GM23338 (cell line): ENCODE results near the gene KIF25.

ENCODE experiments used
- CTCF ChIP-seq, 2 experiments: fragments of 200-600 bp in 1 of 2; sonication (generic) in 1 of 2; conservative IDR thresholded peaks; 2 replicates each; pipeline versions ENCODE4 v1.5.1 to v1.6.1; 2016 to 2017; ENCODE audit warnings: antibody characterized with exemption in 2 of 2, low read depth in 2 of 2, mild to moderate bottlenecking in 2 of 2, moderate library complexity in 1 of 2
- EZH2 ChIP-seq: fragments of 200-600 bp; sonication (generic); IDR thresholded peaks from one replicate; pipeline ENCODE4 v1.8.0; 2017; ENCODE audit warnings: antibody characterized with exemption, mild to moderate bottlenecking, low read depth; ENCODE audit not compliant: unreplicated experiment
- TF ChIP-seq, protein P1 (sequence below): IDR thresholded peaks from one replicate; pipeline ENCODE4 v1.6.1; 2018; ENCODE audit warnings: antibody characterized with exemption; ENCODE audit not compliant: unreplicated experiment

DNA sequence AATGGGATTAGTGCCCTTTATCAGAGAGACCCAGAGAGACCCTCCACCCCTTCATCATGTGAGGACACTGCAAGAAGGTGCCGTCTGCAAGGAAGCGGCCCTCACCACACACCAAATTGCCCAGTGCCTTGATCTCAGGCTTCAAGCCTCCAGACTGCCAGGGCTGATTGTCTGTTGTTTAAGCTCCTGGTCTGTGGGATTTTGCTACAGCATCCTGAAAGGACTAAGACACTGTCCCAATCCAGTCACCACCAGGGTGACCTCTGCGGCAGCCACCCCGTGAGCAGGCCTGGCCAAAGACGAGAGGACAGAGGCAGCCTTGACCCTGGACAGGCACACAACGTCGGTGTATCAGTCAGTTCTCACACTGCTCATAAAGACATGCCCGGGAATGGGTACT lies 95.1 kb downstream of the KIF25 start:
- TF ChIP-seq EZH2 (no peak), CTCF (conservative IDR thresholded peaks at IDR 0.05; ENCODE audit: low read depth in 2 of 2) (no peak)
- TF ChIP-seq, protein P1, sequence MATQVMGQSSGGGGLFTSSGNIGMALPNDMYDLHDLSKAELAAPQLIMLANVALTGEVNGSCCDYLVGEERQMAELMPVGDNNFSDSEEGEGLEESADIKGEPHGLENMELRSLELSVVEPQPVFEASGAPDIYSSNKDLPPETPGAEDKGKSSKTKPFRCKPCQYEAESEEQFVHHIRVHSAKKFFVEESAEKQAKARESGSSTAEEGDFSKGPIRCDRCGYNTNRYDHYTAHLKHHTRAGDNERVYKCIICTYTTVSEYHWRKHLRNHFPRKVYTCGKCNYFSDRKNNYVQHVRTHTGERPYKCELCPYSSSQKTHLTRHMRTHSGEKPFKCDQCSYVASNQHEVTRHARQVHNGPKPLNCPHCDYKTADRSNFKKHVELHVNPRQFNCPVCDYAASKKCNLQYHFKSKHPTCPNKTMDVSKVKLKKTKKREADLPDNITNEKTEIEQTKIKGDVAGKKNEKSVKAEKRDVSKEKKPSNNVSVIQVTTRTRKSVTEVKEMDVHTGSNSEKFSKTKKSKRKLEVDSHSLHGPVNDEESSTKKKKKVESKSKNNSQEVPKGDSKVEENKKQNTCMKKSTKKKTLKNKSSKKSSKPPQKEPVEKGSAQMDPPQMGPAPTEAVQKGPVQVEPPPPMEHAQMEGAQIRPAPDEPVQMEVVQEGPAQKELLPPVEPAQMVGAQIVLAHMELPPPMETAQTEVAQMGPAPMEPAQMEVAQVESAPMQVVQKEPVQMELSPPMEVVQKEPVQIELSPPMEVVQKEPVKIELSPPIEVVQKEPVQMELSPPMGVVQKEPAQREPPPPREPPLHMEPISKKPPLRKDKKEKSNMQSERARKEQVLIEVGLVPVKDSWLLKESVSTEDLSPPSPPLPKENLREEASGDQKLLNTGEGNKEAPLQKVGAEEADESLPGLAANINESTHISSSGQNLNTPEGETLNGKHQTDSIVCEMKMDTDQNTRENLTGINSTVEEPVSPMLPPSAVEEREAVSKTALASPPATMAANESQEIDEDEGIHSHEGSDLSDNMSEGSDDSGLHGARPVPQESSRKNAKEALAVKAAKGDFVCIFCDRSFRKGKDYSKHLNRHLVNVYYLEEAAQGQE: no peak
